RCC 7860 (cell line): ENCODE data around the gene CNTNAP4.

Source experiments
- DNase-seq: peaks from one replicate; pipeline ENCODE4 v3.0.0-alpha.2; 2015; ENCODE audit warnings: low spot score
- FAIRE-seq: peaks from 2 replicates; lab custom pipeline; 2012; peaks lifted over from hg19 to GRCh38; lab: Jason Lieb, UNC

CNTNAP4 gene

GRCh38 chr16:76303637-76304314, 26.6 kb downstream of the CNTNAP4 start:
- DNase-seq (no peak), FAIRE-seq (no peak)

- no peak for FAIRE-seq
- no peak for DNase-seq
Observed at GRCh38 chr16:76309639-76310335, 32.6 kb downstream of the CNTNAP4 start.

GRCh38 chr16:76311260-76311659, 34.1 kb downstream of the CNTNAP4 start:
- FAIRE-seq (no peak), DNase-seq (no peak)

GRCh38 chr16:76318565-76318964, 41.4 kb downstream of the CNTNAP4 start:
- no peak for DNase-seq
- FAIRE-seq, result no peak

- FAIRE-seq (no peak), DNase-seq (no peak)
Observed at GRCh38 chr16:76329106-76329505, 51.9 kb downstream of the CNTNAP4 start.

GRCh38 chr16:76335180-76335974, 58.2 kb downstream of the CNTNAP4 start:
- FAIRE-seq, result no peak
- no peak for DNase-seq

GRCh38 chr16:76336112-76336511, 58.9 kb downstream of the CNTNAP4 start:
- no peak for DNase-seq
- FAIRE-seq, result no peak

- FAIRE-seq (no peak), DNase-seq (no peak)
Observed at GRCh38 chr16:76338472-76338871, 61.3 kb downstream of the CNTNAP4 start.

GRCh38 chr16:76343769-76344168, 66.6 kb downstream of the CNTNAP4 start:
- FAIRE-seq (no peak), DNase-seq (no peak)

GRCh38 chr16:76345163-76345661, 68.0 kb downstream of the CNTNAP4 start:
- FAIRE-seq (no peak), DNase-seq (no peak)

- DNase-seq, result no peak
- no peak for FAIRE-seq
Observed at GRCh38 chr16:76346210-76346609, 69.0 kb downstream of the CNTNAP4 start.

GRCh38 chr16:76351441-76351840, 74.2 kb downstream of the CNTNAP4 start:
- no peak for FAIRE-seq
- no peak for DNase-seq

- FAIRE-seq, result no peak
Observed at GRCh38 chr16:76360404-76360803, 83.2 kb downstream of the CNTNAP4 start.

GRCh38 chr16:76370344-76370743, 93.1 kb downstream of the CNTNAP4 start:
- DNase-seq (no peak), FAIRE-seq (no peak)

More at GRCh38 chr16:76360404-76360803, 83.2 kb downstream of the CNTNAP4 start:
- DNase-seq, result no peak

- no peak for DNase-seq
Observed at GRCh38 chr16:76371441-76371840, 94.2 kb downstream of the CNTNAP4 start.

GRCh38 chr16:76373998-76374397, 96.8 kb downstream of the CNTNAP4 start:
- FAIRE-seq (no peak), DNase-seq (no peak)

More at GRCh38 chr16:76371441-76371840, 94.2 kb downstream of the CNTNAP4 start:
- FAIRE-seq, result no peak

GRCh38 chr16:76376988-76377387, 99.8 kb downstream of the CNTNAP4 start:
- FAIRE-seq, result no peak
- no peak for DNase-seq

- no peak for FAIRE-seq
- no peak for DNase-seq
Observed at GRCh38 chr16:76378020-76378419, 100.8 kb downstream of the CNTNAP4 start.

- DNase-seq (no peak), FAIRE-seq (no peak)
Observed at GRCh38 chr16:76381096-76381495, 103.9 kb downstream of the CNTNAP4 start.

GRCh38 chr16:76385601-76386230, 108.5 kb downstream of the CNTNAP4 start:
- DNase-seq (no peak), FAIRE-seq (no peak)

GRCh38 chr16:76386784-76387183, 109.6 kb downstream of the CNTNAP4 start:
- DNase-seq, result no peak
- FAIRE-seq, result no peak
